Hematopoietic multipotent progenitor cell treated with erythropoietin and hydrocortisone succinate and interleukin-3 and kit ligand, for 17 days (in vitro differentiated cells): ENCODE results near the gene ZNF536.
"Not testable (repeated sequence)": the region's sequence is repeated elsewhere in the genome, so short reads cannot be mapped to it uniquely, and the experiment has no call there.

Experiments
- DNase-seq: peaks from one replicate; pipeline ENCODE4 v3.0.0-alpha.2; 2015; ENCODE audit warnings: low spot score

ZNF536 gene

GRCh38 chr19:30388327-30388726 is 16.1 kb downstream of the ZNF536 start:
- DNase-seq: no peak

DNA sequence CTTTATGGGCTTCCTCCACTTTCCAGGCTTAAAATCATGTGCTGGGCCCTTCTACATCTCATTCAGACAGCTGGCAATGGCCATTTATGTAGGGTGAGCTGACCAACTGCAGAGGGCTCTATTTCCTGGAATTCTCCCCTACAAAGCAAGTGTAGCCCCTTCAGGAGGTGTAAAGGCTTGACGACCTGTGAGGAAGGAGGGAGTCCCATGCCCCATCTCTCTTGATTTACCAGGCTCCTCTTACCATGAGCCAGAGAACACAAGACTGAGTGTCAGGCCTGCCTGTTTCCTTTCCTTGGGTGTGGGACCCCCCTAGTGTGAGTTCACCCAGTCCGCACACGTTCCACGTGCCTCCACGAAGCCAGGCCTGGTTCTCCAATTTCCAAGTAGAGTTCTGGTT is 16.6 kb downstream of the ZNF536 start:
- no peak for DNase-seq

GRCh38 chr19:30390356-30390988 is 18.3 kb downstream of the ZNF536 start:
- DNase-seq: no peak

GRCh38 chr19:30391052-30391451 is 18.9 kb downstream of the ZNF536 start:
- DNase-seq: no peak

DNA sequence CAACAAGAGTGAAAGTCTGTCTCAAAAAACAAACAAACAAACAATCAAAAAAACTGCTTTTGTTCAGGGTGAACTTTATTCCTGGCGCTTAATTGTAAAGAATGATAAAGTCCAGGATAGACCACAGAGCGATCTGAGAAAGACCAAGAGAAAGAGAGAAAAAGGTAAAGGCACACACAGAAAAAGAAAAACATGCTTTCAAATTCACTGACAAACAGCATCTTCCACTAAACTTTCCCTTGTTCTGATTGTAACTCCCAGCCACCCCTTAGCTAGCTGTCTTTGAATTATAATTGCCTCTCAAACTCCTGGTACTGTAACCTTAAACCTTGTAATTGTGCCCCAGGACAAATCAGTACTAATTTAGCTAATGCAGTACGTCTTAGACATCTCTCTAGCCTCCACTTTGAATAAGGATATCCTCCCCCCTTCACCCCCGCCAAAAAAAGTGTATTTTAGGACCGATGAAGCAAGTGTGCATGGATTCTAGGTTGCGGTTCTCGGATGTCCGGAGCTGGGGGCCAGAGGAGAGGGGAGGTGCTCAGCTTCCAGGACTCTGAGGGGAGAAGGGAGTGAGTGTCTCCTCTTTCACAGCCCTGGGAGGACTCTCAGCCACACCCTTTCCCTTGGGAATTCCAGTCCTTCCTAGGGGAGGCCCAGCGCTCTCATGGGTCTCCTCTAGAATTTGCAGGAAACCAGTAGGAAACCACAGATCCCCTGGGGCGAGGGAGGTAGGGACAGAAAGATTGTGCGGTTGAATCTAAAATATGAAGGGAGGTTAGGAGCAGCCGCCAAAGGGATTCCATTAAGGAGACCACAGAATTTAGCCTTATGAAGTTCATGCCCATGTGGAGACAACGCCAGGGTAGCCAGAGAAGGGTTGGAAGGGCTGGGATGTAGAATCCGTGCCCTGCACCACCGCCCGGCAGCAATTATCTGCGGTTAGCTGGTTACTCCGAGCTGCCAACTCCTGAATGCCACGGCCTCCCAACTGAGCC is 19.7 kb downstream of the ZNF536 start:
- no peak for DNase-seq

- no peak for DNase-seq
Measured at GRCh38 chr19:30393046-30393445, 20.9 kb downstream of the ZNF536 start.

DNA sequence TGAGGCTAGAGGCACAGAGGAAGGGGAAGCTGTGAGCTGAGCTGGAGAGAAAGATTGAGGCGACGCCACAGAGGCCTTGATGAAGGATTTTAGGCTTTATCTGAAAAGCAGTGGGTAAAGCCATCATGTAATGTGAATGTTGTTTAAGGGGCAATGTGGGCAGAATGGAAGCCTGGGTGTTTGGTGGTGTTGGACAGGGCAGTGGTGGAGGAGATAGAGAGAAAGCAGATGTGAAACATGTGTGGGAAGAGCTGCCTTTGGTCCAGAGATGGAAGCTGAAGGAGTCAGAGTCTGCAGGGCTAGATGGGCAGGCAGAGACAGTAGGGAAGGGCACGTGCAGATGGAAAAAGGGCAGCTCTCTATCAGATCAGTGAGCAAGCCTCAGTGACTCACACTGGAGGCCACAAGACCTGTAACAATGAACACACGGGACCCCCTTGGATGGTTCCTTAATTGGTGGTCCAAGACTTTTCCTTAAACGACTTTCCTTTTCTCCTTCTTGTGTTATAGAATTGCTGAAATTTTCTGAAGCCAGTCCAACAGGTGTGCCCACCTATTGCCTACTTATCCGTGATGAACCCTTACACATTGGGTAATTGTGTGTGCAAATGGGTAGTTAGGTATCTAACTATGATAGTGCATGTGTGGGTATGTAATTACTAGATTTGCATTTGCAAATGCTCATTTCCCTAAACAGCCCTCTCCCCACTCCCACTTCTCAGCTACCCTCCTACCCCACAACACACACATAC is 21.7 kb downstream of the ZNF536 start:
- no peak for DNase-seq

DNA sequence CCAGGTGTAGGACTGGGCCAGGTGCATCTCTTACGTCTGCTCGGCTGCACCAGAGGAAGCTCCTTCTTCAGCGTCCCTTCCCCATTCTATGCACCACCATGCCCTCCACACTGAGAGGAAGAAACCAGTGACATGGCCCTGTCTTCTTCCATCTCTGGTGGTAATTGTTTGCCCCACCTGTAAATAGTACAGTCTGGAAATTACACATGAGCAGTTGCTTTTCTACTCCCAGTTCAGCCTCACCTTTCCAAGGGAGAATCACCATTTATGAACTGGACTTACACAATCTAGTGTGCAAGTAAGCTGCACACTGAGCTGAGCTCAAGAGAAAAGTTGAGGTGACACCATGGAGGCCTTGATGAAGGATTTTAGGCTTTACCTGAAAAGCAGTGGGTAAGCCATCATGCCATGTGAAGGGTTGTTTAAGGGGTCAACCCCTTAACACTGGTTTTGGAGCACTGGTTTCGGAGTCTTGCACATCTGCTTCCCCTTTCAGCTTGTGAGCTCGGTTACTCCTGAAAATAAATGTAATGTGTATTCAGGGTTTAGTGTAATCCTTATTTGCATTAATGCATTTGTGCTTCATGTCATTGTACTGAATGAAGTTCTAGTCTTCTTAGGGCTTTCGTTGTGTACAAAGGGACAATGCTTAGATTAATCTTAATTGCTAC is 22.4 kb downstream of the ZNF536 start:
- no peak for DNase-seq

DNA sequence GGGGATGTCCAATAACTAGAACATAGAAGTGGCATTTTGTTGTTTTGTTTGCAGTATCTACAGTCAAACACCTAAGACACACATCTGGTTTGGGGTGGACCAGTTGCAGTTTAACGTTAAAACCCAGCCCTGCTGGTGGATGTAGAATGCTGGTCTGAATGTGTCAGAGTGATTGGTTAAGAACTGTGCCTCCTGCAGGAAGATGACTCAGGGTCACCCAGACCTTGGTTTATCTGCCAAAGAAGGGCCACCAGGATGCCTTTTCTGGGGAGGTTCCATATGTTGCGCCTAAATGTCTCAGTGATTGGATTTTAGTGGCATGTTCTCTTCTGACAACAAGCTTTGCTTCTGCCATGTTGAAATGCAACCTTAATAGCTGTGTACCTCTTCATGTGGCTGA is 23.1 kb downstream of the ZNF536 start:
- DNase-seq: no peak

- DNase-seq: not testable (repeated sequence)
Measured at GRCh38 chr19:30398539-30398938, 26.4 kb downstream of the ZNF536 start.

DNA sequence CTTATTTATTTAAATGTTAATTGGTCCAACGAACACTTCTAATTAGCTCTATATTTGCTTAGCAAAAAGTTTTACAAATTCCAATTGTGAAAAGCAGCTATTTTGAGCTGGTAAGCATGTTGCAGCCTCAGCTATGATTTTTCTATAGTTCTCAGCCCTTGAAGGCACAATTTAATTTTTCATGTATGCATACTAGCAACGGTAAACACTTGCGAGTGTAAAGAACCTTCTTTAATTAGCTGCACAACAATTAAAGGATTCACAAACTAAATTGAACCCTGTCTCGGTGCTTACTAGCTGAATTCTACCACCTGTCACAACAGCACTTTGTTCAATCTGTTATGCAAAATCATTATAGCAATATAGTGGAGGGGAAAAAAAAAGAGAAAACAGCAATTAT is 29.8 kb downstream of the ZNF536 start:
- no peak for DNase-seq

GRCh38 chr19:30402436-30403202 is 30.4 kb downstream of the ZNF536 start:
- DNase-seq: no peak

DNA sequence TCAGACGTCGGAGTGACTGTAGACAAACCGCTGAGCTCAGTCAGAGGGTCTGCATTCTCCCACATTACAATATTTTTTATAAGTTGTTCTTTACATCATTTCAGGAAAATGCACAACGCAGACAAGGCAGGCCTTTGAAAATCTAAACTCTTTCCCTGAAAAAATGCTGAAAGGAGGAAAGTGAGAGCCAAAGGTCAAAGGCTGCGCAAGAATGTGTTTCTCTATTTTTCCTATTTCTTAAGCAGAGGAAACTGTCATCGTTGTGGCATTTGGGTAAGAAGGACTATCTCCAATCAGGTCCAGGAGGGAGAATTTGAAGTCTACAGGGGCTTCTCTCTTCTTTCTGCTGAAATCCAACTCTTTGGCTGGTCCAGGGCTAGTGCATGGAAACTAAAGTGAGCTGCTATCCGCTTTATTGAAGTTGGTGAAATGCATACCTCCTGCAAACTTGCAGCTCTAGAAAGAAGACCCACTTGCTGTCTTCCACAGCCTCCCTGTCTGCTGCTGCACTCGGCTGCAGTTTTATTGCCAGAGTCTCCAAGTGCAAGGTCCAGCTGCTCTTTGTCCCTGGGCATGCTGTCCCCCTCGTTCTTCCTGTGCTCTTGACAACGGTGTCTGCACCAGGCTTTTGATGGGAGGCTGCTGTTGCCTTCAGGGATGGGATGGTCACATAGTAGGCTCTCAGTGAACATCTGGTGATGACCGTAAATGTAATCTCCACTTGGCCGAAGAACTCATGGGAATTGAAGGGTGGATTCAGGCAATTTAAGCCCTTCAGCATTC is 31.2 kb downstream of the ZNF536 start:
- no peak for DNase-seq

- DNase-seq: no peak
Measured at GRCh38 chr19:30406220-30407067, 34.3 kb downstream of the ZNF536 start.

- no peak for DNase-seq
Measured at GRCh38 chr19:30407068-30407709, 35.0 kb downstream of the ZNF536 start.

- DNase-seq: no peak
Measured at GRCh38 chr19:30408734-30409301, 36.6 kb downstream of the ZNF536 start.

- no peak for DNase-seq
Measured at GRCh38 chr19:30411714-30412113, 39.5 kb downstream of the ZNF536 start.

DNA sequence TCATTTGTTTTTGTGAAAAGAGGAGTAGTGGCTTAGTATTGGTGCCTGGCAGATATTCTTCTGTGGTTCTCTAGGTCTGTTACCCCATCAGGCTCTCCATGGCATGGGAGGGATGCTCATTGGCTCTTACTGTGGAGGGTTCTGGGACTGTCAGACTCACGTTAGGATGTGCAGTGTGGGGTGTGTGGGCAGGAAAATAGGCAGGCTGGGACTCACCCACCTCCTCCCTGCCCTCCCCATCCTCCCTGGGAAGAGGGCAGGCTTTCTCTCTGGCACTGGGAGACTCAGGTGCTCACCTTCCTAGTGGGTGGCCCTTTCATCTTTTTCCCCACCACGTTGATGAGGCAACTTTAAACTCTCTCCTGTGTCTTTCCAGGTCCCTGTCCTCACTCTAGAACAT is 44.2 kb downstream of the ZNF536 start:
- no peak for DNase-seq

DNA sequence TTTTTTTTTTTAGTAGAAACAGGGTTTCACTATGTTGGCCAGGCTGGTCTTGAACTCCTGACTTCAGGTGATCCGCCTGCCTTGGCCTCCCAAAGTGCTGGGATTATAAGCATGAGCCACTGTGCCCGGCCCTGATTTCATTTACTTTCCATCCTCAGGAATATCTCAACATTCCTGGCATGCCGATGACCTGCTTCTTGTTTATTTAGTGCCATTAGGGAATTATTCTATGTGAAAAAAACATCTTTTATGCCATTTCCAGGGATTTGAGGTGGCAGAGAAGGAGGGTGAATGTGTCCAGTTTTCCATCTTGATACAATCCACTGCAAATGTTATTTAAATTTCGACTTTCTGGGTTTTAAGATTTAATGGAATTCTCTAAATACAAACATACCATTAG is 45.0 kb downstream of the ZNF536 start:
- DNase-seq: not testable (repeated sequence)
